Right hindlimb (tissue), 1 donor: Measurements from ENCODE around the gene TBXAS1.

ENCODE experiments used
- DNase-seq: peaks from one replicate; pipeline ENCODE4 v3.0.0-alpha.2; 2018

The TBXAS1 gene

DNA sequence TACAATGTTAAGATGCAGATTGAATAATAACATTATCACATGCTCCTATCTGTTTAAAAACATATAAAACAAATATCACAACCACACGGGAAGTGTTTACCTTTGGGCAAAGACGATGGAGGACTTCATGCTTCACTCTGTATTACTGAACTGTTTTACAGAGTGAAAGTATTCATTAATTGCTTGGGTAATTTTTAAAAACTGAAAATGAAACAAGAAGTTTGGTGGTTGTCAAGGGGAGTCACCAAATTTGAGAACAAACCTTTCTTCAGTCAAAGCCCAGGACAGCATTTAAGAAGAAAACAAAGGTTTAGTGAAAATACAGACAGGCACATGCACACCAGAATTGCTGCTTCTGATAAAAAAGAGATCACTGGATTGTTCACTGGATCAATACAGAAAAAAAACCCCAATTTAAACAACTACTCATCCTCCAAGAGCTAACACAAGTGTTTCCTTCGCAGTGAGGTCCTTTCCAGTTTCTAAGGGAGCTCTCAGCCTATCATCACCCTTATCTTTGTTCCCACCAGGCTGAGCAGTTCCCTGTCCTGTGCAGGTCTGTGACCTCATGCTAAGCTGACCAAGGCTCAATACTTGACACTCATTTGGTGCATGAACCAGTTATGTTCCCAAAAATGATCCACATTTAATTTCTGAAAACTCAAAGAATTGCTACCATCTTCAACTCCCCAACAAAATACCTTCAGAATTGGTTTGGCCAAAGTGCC is 224.9 kb downstream of the TBXAS1 start:
- DNase-seq = no peak

DNA sequence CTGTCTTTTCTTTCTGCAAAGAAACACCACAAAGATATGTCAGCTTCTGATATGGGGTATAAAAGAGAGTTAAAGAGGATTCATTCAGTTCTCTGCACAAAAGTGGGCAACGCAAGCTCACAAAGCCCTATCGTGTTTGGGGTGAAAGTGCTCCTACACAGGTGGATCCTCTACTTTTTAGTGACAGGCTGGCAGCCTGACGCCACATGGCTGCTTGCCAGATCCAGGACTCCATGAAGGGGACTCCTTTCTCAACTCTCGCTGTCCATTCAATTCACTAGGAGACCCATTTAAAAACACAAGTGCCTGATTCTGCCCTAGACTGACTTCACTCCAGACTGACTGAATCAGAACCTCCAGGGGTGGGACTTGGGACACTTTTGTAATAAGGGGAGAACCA is 225.7 kb downstream of the TBXAS1 start:
- DNase-seq = no peak

DNA sequence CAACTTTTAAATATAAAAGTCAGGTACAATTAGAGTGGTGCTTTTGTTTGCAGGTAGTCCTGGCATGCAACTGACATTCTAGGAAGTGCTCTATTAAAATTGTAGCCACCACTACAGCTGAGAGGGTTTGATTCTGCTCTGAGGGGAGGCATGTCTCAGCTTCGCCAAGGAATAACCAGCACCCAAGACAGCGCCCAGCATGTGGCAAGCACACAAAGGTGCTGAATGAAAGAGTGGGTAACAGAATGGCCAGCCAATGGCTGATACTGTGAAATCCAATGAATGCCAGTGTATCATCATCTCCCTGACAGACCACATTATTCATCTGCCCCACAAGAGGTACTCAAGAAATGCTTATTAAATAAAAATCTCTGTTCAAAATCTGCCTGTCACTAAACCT is 226.8 kb downstream of the TBXAS1 start:
- DNase-seq = no peak

DNA sequence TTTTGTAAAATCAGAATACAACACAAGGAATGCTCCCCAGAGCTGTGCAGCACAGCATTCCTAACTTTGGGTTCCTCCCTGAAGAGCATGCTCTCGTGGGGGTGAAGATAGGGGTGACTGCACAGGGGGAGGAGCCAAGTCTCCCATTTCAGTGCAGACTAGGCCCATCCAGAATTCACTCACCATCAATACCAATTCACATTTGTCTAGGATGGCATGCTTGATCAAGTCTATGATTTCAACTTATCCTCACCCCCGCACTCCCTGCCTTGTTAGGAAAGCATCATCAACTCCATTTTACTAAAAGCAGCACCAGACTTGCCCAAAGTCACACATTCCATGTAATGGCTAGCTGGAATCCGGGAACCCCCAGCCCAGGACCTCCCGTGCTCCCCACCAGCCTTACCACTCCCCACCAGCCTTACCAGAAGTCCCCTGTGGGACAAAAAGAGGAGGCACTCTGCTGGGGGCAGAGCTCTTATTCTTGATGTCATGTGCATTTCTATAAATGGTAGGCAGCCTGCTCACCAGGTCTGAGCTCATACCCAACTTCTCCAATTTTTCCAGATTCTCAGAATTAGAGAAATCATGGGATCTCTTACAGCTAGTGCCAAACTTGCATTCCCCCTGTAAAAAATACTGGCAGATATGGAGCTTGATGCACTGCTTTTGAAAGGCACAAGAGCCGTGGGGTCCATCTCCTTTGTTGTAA is 227.5 kb downstream of the TBXAS1 start:
- DNase-seq = no peak

DNA sequence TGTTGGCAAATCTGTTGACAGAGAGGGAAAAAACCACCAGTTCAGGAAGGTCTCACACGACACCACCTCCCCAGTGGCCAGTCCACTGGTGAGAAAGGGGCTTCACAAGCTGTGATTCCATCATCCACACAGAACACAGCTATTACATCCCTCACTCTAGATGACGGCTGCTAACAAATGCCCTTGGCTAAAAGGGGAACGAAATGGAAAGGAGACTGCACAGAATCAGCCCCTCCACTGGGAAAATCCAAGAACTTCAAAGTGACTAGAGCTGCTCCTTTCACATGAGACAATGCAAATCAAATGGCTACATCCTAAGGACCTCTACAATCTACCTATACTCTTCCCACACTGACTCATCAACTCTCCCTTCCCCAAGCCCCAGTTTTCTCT is 228.1 kb downstream of the TBXAS1 start:
- DNase-seq = no peak

DNA sequence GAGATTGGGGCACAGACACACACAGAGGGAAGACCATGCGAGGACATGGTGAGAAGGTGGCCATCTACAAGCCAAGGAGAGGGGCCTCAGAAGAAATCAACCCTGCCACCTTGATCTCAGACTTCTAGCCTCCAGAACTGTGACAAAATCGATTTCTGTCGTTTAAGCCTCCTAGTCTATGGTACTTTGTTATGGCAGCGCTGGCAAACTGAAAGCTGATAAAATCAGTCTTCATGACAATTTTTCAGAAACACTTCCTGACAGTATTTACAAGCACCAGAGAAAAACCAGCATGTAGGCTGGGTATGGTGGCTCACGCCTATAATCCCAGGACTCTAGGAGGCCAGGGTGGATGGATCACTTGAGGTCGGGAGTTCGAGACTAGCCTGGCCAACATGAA is 229.5 kb downstream of the TBXAS1 start:
- DNase-seq = no peak

DNA sequence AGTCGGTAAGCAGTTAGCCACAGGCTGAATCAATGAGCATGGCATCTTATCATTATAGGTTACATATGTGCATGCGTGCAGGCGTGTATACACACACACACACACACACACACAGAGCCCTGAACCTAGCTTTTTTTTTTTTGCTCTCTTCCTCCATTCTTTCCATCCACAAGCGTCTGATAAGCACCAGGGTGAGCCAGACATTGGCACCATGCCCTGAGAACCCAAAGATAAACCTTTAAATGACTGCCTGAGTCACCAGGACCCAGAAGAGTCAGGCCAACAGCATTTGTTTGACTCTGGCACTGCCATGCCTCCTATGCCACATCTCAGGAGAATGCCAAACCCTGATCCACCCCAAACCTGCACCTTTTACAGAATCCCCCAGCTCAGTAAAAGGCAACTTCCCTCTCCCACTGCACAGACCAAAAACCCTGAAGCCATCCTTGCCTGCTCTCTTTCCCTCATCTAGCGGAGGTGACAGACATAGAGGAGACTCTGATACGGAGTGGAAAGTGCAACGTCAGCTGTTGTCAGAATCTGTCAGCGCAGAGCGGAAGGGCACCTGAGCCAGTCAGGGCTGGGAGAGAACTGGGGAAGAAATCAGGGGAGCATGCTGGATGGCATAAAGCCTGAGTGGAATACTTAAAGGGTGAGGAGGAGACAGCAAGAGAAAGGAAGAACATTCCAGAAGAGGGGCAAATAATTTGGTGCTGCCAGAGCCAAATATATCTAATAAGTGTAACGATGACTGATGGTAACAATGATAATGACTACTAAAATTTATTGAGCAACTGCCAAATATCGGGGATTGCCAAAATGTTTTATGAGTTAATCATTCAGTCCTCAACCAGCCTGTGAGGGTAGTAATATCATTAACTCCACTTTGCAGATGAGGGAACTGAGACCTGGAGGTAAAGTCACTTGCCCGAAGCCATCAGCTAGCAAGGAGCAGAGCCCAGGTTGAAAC is 230.5 kb downstream of the TBXAS1 start:
- no peak for DNase-seq

DNA sequence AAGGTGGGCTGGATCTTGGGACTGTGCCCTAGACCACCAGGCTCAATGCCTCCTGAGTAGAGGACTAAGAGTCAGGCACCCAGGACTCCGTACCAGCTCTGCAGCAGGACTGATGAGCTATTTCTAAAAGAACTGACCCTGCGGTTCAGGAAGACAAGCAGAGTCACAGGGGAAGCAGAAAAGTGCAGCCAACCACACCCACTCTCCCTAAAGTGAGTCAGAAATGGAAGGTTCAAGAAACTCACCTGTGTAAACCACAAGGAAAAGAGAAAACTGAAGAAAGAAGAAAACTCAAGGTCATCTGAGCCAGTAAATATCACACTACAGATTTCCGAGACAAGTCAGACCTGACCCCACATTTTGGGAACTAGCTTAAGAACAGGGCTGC is 231.2 kb downstream of the TBXAS1 start:
- DNase-seq = no peak

DNA sequence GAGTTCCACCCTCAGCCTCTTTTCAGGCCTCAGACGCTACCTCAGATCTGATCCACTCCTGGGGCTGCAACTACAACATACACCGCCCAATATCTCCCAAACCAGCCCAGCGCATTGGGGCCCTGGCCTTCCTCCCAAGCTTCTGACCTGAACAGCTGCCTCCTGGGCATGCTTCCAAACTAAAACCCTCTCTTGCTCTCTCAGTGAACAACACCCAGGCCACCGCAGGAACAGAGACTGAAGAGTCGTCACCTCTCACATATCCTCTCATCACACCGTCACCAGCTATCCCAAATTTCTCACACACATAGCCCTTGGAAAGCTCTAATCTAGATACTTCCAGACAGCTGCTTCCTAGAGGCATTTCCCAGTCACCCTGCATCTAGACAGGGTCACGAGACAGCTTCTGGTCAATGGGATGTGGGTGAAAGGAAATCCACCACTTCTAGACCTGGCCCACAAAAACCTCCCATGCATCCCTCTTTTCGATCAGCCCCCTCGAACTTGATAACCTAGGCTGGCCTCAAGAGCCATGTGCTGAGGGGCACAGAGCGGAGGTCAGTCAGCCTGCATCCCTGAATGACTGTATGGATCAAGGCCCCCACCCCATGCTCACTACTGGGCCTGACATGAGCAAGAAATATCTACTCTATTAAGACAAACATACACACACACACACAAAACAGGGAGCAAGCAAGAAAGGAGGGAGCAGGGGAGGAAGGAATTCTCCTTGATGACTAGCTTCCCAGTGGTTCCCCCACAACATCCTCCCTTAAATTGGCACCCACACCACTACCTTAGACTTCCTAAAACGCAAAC is 231.9 kb downstream of the TBXAS1 start:
- peak; percentile 69 for DNase-seq

DNA sequence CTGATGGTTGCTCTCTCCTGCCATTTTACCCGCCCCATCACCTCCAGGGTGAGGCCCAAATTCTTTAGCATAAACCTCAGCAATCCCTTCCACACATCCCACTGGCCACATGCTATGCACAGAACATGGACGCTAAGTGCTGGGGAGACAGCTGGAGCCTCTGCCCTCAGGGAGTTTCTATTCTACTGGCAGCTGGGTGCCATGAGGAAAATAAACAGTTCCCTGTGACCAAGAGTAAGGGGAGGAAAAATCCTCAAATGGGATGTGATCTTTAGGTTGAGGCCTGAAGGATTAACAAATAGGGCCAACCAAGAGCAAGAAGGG is 232.5 kb downstream of the TBXAS1 start:
- DNase-seq = no peak

DNA sequence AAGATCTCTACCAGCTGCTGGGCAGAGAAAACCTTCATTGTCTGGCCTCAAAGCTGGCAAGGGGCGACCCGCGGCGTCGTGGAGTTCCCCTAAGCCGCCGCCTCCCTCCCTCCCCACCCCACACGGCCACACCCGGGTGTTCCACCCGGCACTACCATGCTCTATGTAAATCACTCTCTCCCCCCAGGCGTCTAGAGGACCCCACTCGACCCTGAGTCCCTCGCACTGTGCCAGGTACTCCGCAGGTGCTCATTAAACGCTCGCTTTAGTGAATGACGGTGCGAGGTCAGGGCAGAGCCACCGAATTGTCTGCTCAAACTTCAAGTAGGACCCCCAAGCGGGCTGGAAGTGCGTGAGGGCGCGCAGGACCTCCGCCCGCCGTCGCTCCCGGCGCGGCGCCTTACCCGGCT is 233.1 kb downstream of the TBXAS1 start:
- DNase-seq = no peak

DNA sequence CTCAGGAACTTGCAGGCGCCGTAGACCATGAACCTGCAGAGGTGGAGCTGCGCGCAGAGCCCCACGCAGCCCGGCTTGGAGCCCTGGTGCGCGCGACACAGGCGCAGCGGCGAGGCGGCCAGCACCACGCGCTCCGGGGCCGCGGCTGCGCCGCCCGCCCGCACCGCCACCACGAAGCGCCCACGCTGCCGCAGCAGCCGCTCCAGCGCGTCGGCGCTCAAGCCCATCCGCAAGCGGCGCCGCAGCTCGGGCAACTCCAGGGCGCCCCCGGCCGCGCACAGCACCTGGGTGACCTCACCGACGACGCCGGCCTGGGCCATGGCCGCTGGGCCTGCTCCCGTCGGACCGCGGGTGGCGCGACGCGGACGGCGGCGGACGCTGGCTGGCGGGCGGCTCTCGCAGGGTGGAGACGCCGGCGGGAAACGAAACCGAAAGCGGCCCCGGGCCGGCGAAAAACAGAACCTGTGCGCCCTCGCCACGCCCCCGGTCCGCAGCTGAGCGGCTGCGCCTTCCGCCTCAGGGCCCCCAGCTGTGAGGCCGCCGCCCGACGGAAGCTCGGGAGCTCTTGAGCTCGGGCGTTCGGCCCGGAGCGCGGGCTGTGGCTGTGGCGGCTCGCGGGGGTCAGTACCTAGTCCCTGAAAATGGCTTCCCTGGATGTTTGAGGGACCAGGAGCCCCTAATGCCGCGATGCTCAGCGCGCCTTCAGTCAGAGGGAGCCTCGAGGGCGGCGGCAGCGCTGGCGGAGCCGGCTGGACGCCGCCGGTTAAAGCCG is 233.7 kb downstream of the TBXAS1 start, which contains the start of gene PARP12:
Gene PARP12, minus strand, starts transcription at position 424 of the 772 bp plus-strand sequence. Its CDS starts 104 bp downstream, at position 320.
- DNase-seq = peak; percentile 88

DNA sequence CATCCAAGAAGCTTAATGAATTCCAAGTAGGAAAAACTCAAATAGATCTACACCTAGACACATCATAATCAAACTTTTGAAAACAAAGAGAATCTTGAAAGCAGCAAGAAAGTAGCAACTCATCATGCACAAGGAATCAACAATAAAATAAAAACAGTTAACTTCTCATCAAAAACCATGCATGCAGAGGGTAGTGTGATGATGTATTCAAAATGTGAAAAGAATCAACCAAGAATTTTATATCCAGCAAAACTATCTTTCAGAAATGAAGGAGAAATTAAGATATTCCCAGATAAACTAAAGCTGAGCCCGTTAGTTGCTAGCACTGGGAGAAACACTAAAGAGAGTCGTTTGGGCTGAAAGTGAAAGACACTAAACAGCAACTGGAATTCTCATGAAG is 238.0 kb downstream of the TBXAS1 start:
- no peak for DNase-seq

DNA sequence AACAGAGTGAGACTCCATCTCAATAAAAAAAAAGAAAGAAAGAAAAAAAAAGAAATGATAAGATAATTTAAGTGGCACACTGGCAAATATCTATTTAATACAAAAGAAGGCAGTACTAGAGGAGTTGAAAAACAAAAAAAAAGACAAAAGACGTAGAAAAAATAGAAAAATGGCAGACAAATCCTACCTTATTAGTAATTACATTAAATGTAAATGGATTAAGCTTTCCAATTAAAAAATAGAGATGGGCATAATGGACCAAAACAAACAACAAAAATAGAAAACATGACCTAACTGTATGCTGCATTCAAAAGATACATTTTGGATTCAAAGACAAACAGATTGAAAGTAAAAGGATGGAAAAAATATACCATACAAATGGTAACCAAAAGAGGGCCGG is 239.0 kb downstream of the TBXAS1 start:
- DNase-seq = no peak

DNA sequence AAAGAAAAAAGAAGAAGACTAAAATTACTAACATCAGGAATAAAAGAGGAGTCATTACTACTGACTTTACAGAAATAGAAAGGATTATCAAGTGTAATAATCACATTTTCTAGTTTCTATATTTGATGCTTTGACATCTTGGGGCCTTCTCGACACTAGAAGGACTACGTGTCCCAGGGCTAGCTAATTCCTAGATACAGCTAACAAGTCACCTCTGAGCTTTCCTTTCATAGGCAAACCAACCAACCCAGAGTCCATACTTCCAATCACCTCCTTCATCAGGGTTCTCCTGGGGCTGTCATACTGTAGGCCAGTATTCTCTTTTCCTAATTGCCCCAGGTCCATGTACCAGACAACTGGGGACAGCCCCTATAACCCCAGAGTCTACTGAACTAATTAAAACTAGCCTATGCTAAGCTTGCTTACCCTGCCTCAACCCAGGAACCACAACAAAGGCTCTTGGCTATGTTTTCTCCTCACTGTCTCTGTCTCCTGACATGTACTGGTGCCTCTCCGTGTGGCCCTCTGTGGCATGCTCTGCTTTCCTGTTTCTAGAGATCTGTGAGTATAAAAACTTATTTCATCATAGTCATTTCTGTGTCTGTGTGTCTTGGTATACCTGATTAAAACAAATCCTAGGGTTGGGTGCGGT is 240.4 kb downstream of the TBXAS1 start:
- no peak for DNase-seq
